NCI-H748 treated with DMSO at 0.1 percent for 48 hours (cell line): ENCODE data around the gene FOXC2.
A peak's percentile ranks its signal among the peaks of the same experiment; 100 is the strongest.

Experiments
- DNase-seq: peaks from one replicate; lab custom pipeline; 2025; lab: John Stamatoyannopoulos, UW

FOXC2 gene

GRCh38 chr16:86556576-86556975 is 10.1 kb upstream of the FOXC2 start:
- no peak for DNase-seq

DNA sequence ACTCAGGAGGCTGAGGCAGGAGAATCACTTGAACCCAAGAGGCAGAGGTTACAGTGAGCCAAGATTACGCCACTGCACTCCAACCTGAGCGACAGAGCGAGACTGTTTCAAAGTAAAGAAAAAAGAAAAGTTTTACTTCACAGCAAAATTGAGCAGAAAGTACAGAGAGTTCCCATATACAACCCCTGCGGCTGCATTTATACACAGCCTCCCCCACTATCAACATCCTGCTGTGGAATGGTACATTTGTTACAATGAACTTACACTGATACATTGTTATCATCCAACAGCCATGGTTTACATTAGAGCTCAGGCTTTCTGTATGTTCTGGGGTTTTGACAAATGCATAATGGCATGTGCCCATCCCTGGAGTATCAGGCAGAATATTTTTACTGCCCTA is 9.0 kb upstream of the FOXC2 start:
- no peak for DNase-seq

DNA sequence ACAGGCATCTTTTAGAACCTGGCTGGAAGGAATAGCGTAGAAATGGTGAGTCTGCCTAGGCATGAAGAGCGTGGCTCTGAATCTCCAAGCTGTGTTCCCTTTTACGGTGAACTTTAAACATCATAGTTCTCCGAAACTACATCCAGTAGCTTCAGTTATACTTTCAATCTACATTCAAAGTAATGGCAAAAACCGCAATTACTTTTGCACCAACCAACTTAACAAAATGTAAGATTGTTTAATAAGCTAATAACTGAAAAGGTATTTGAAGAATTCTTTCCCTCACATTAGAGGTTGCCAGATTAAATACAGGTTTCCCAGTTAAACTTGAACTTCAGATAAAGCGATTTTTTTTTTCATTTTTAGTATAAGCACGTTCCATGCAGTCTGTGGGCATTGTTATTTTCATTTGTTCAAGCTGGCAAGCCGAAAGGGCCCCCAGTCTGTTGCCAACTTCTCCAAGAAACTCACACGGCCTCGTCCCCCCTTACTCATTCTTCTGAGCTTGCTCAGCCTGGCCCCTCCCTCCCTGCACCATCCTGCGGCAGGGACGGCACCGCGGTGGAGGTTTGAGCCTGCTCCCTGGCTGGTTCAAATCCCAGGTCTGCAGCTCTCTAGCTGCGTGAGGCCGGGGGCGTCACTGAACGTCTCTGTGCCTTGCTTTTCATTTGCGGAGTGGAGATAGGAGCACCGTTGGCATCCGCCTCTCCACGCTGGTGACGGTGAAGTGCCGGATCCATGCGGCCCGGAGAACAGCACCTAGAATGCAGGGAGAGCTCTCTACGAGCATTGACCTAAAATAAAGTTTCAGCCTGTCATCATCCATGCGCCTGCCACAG is 8.1 kb upstream of the FOXC2 start:
- no peak for DNase-seq

- DNase-seq: no peak
These were observed 6.8 kb upstream of the FOXC2 start for GRCh38 chr16:86559802-86560305.

DNA sequence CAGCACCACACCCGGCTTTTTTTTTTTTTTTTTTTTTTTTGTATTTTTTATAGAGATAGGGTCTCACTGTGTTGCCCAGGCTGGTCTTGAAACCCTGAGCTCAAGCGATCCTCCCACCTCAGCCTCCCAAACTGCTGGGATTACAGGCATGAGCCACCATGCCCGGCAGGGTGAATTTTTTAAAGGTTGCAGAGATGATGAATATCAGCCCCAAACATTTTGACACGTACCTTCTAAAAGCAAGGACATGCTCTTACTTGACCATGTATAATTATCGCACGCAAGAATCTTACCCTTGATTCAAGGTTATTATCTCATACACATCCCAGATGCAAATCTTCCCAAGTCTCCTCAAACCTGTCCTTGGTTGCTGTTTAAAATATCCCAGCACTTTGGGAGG is 4.3 kb upstream of the FOXC2 start:
- DNase-seq: no peak

- DNase-seq: peak; percentile 49
These were observed 2.9 kb upstream of the FOXC2 start for GRCh38 chr16:86563469-86564345.

DNA sequence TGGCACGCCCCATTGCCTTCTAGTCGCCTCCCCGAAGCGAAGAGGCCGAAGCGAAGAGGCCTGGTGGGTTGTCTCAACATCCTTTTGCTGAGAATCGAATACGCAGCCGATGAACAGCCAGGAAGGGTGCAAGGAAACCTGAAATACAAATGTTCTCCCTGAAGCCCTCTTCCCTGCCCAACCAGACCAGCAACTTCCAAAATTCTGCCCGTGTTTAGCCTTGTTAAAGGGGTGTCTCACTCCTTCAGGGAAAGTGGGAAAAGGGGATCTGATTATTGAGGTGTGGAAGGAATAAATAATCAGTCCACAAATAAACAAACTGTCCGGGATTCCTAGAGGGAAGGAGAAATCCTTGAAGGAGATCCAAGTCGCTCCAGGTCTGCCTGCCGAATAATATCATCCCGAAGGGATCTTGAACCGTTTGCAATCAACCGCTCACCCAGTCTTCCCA is 1.4 kb upstream of the FOXC2 start:
- no peak for DNase-seq

- DNase-seq: no peak
These were observed 751 bp upstream of the FOXC2 start for GRCh38 chr16:86565644-86566511.

GRCh38 chr16:86566966-86567700 is 504 bp downstream of the FOXC2 start:
- no peak for DNase-seq

GRCh38 chr16:86567701-86568581 is 1.3 kb downstream of the FOXC2 start:
- DNase-seq: no peak

GRCh38 chr16:86568677-86569623 is 2.3 kb downstream of the FOXC2 start:
- no peak for DNase-seq

- no peak for DNase-seq
These were observed 3.2 kb downstream of the FOXC2 start for GRCh38 chr16:86569701-86570447.

GRCh38 chr16:86570558-86571529 is 4.2 kb downstream of the FOXC2 start:
- DNase-seq: no peak

- DNase-seq: no peak
These were observed 4.9 kb downstream of the FOXC2 start for GRCh38 chr16:86571530-86571915.

DNA sequence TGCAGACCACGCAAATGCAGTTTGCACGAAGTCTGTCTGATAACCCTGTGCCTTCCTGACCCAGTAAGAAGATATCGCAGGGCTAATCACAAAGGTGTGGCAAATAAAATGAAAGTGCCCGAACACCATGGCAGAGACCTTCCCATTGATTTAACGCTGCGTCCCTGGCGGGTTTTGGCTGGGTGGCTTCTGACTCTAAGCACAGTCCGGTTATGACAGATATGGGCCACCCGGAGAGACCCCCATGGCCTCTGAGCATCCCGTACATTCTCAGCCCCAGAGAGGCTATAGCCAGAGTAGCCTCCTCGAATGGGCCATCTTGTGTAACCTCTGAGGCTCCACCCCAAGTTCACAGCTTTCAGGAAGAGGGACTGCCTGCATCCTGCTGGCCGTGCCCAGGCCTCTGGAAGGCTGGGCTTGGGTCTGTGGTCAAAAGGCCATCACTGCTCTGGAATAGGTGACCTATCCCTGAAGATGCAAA is 5.5 kb downstream of the FOXC2 start:
- DNase-seq: no peak

DNA sequence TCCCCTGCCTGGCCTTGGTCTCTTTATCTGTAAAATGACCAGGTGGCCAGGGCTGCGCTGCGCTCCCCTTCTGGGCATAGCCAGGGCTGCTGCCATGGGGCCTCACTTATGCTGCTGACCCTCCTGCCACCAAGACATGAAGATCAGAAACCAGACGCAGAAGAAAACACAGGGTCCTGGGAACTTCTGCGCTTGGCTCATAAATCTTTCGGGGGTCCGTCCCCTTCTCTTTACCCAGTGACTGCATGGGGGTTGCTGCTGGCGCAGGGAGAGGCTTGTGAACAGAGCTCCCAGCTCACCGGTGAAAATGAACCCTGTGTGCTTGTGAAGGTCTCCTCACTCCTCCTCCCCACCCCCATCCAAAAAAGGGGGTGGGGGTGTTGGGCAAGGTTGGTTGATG is 6.0 kb downstream of the FOXC2 start:
- no peak for DNase-seq

GRCh38 chr16:86573215-86573614 is 6.6 kb downstream of the FOXC2 start:
- no peak for DNase-seq
